Progenitor cell of endocrine pancreas (in vitro differentiated cells): ENCODE results near the gene DHX34. TPM values are rescaled to one million over a fixed set of nuclear protein-coding genes. Genes with fewer than 3 reads are reported as not detected.
"Not testable (repeated sequence)": the region's sequence is repeated elsewhere in the genome, so short reads cannot be mapped to it uniquely, and the experiment has no call there.

Experiments
- DNase-seq: peaks from one replicate; pipeline ENCODE4 v3.0.0; 2021; ENCODE audit warnings: low spot score; ENCODE audit not compliant: unreplicated experiment
- H3K27ac Mint-ChIP-seq: 2 replicates; pipeline ENCODE4 v1.8.0; 2021; ENCODE audit warnings: mild to moderate bottlenecking, moderate library complexity, mixed read lengths
- H3K27me3 Mint-ChIP-seq: 2 replicates; pipeline ENCODE4 v1.8.0; 2021; ENCODE audit warnings: mixed read lengths
- H3K36me3 Mint-ChIP-seq: 2 replicates; pipeline ENCODE4 v1.8.0; 2022; ENCODE audit warnings: mixed read lengths; ENCODE audit not compliant: insufficient read depth
- H3K4me1 Mint-ChIP-seq: 2 replicates; pipeline ENCODE4 v1.8.0; 2021; ENCODE audit warnings: low read depth, mixed read lengths
- H3K4me3 Mint-ChIP-seq: 2 replicates; pipeline ENCODE4 v1.8.0; 2021; ENCODE audit warnings: low read depth, mild to moderate bottlenecking, moderate library complexity, mixed read lengths
- H3K9me3 Mint-ChIP-seq: 2 replicates; pipeline ENCODE4 v1.8.0; 2021; ENCODE audit warnings: low read depth, mixed read lengths
- CTCF ChIP-seq: fragments of 200-600 bp; sonication (generic); IDR thresholded peaks from one replicate; pipeline ENCODE4 v1.5.0; 2021; ENCODE audit warnings: antibody characterized with exemption, mild to moderate bottlenecking; ENCODE audit not compliant: unreplicated experiment
- total RNA-seq: library from RNA; stranded (reverse); gene quantifications from 2 replicates; pipeline ENCODE4 v1.2.1, GENCODE V29; 2021

Gene DHX34
- total RNA-seq, 1 donor from 2014 or later = 42.1 TPM

- peaks cover 33% of the 10 kb centered on the region for H3K36me3 Mint-ChIP-seq
- no peak for TF ChIP-seq CTCF
- H3K4me1 Mint-ChIP-seq = no peaks in the 10 kb centered on the region
- no peak overlapping the region for H3K4me3 Mint-ChIP-seq
- no peak for DNase-seq
- H3K27me3 Mint-ChIP-seq = no peaks in the 10 kb centered on the region
- no peak overlapping the region for H3K27ac Mint-ChIP-seq
- no peaks in the 10 kb centered on the region for H3K9me3 Mint-ChIP-seq
These were observed 9.8 kb downstream of the DHX34 start for GRCh38 chr19:47358936-47359335.

GRCh38 chr19:47362321-47362720 lies 13.2 kb downstream of the DHX34 start:
- no peaks in the 10 kb centered on the region for H3K9me3 Mint-ChIP-seq
- no peak for DNase-seq
- H3K36me3 Mint-ChIP-seq = peaks cover 23% of the 10 kb centered on the region
- no peak for TF ChIP-seq CTCF
- H3K27ac Mint-ChIP-seq = no peak overlapping the region
- H3K4me1 Mint-ChIP-seq = no peaks in the 10 kb centered on the region
- no peak overlapping the region for H3K4me3 Mint-ChIP-seq
- no peaks in the 10 kb centered on the region for H3K27me3 Mint-ChIP-seq

GRCh38 chr19:47363758-47364531 lies 14.8 kb downstream of the DHX34 start:
- H3K27me3 Mint-ChIP-seq = no peaks in the 10 kb centered on the region
- H3K27ac Mint-ChIP-seq = no peak overlapping the region
- H3K4me3 Mint-ChIP-seq = no peak overlapping the region
- no peaks in the 10 kb centered on the region for H3K9me3 Mint-ChIP-seq
- peaks cover 15% of the 10 kb centered on the region for H3K36me3 Mint-ChIP-seq
- TF ChIP-seq CTCF = no peak
- no peak for DNase-seq
- no peaks in the 10 kb centered on the region for H3K4me1 Mint-ChIP-seq

GRCh38 chr19:47365455-47365854 lies 16.3 kb downstream of the DHX34 start:
- not testable (repeated sequence) for DNase-seq, H3K4me1 Mint-ChIP-seq, H3K9me3 Mint-ChIP-seq, H3K27ac Mint-ChIP-seq, H3K4me3 Mint-ChIP-seq, H3K27me3 Mint-ChIP-seq
- H3K36me3 Mint-ChIP-seq = peaks cover 13% of the 10 kb centered on the region

- Mint-ChIP-seq H3K27me3 (no peaks in the 10 kb centered on the region), H3K9me3 (no peaks in the 10 kb centered on the region), H3K4me1 (no peaks in the 10 kb centered on the region), H3K4me3 (no peak overlapping the region), H3K27ac (no peak overlapping the region), H3K36me3 (peaks cover 9% of the 10 kb centered on the region)
- TF ChIP-seq CTCF = no peak
- no peak for DNase-seq
These were observed 21.0 kb downstream of the DHX34 start for GRCh38 chr19:47370045-47370611.

GRCh38 chr19:47371261-47371660 lies 22.1 kb downstream of the DHX34 start:
- no peaks in the 10 kb centered on the region for H3K4me1 Mint-ChIP-seq
- no peaks in the 10 kb centered on the region for H3K9me3 Mint-ChIP-seq
- DNase-seq = no peak
- no peak overlapping the region for H3K4me3 Mint-ChIP-seq
- TF ChIP-seq CTCF = no peak
- H3K27me3 Mint-ChIP-seq = no peaks in the 10 kb centered on the region
- peaks cover 11% of the 10 kb centered on the region for H3K36me3 Mint-ChIP-seq
- no peak overlapping the region for H3K27ac Mint-ChIP-seq
